Osteocyte (in vitro differentiated cells): Measurements from ENCODE around the gene KCNN3. TPM values are rescaled to one million over a fixed set of nuclear protein-coding genes. Genes with fewer than 3 reads are reported as not detected.
A peak's percentile ranks its signal among the peaks of the same experiment; 100 is the strongest.

Experiments used
- DNase-seq: peaks from one replicate; pipeline ENCODE4 v3.0.0; 2021; ENCODE audit warnings: mixed read lengths; ENCODE audit not compliant: unreplicated experiment; ENCODE audit errors: extremely low spot score
- H3K27ac Mint-ChIP-seq: one replicate; pipeline ENCODE4 v1.8.0; 2021; ENCODE audit warnings: mild to moderate bottlenecking, mixed read lengths; ENCODE audit not compliant: unreplicated experiment
- H3K27me3 Mint-ChIP-seq: one replicate; pipeline ENCODE4 v1.8.0; 2021; ENCODE audit warnings: mixed read lengths; ENCODE audit not compliant: unreplicated experiment
- H3K36me3 Mint-ChIP-seq: one replicate; pipeline ENCODE4 v1.8.0; 2021; ENCODE audit warnings: mixed read lengths; ENCODE audit not compliant: unreplicated experiment
- H3K4me1 Mint-ChIP-seq: one replicate; pipeline ENCODE4 v1.8.0; 2021; ENCODE audit warnings: mixed read lengths; ENCODE audit not compliant: unreplicated experiment
- H3K4me3 Mint-ChIP-seq: one replicate; pipeline ENCODE4 v1.8.0; 2021; ENCODE audit warnings: mild to moderate bottlenecking, moderate library complexity, mixed read lengths; ENCODE audit not compliant: unreplicated experiment
- H3K9me3 Mint-ChIP-seq: one replicate; pipeline ENCODE4 v1.8.0; 2021; ENCODE audit warnings: mixed read lengths; ENCODE audit not compliant: unreplicated experiment
- CTCF ChIP-seq: fragments of 200-600 bp; sonication (generic); IDR thresholded peaks from 2 replicates; pipeline ENCODE4 v1.5.0; 2021; ENCODE audit warnings: antibody characterized with exemption, mild to moderate bottlenecking, moderate library complexity
- total RNA-seq: library from RNA; stranded (reverse); gene quantifications from 2 replicates; pipeline ENCODE4 v1.2.1, GENCODE V29; 2021

Gene KCNN3
- total RNA-seq, 1 donor from 2014 or later: 0.16 TPM

GRCh38 chr1:154696456-154696855 is 173.6 kb downstream of the KCNN3 start:
- H3K9me3 Mint-ChIP-seq: no peaks in the 10 kb centered on the region
- no peak for DNase-seq
- no peak overlapping the region for H3K27ac Mint-ChIP-seq
- TF ChIP-seq CTCF: no peak
- no peak overlapping the region for H3K4me3 Mint-ChIP-seq
- H3K27me3 Mint-ChIP-seq: peaks cover 54% of the 10 kb centered on the region
- no peaks in the 10 kb centered on the region for H3K4me1 Mint-ChIP-seq
- no peaks in the 10 kb centered on the region for H3K36me3 Mint-ChIP-seq

- H3K4me1 Mint-ChIP-seq: no peaks in the 10 kb centered on the region
- peak; percentile 42 for TF ChIP-seq CTCF
- DNase-seq: no peak
- no peaks in the 10 kb centered on the region for H3K36me3 Mint-ChIP-seq
- no peak overlapping the region for H3K4me3 Mint-ChIP-seq
- no peaks in the 10 kb centered on the region for H3K9me3 Mint-ChIP-seq
- no peak overlapping the region for H3K27ac Mint-ChIP-seq
- peaks cover 54% of the 10 kb centered on the region for H3K27me3 Mint-ChIP-seq
Measured at GRCh38 chr1:154695985-154696384, 174.1 kb downstream of the KCNN3 start.

- peaks cover 56% of the 10 kb centered on the region for H3K27me3 Mint-ChIP-seq
Measured at GRCh38 chr1:154694995-154695394, 175.1 kb downstream of the KCNN3 start.

GRCh38 chr1:154689083-154689482 is 181.0 kb downstream of the KCNN3 start:
- TF ChIP-seq CTCF: no peak
- Mint-ChIP-seq H3K36me3 (no peaks in the 10 kb centered on the region), H3K27me3 (peaks cover 51% of the 10 kb centered on the region), H3K27ac (no peak overlapping the region), H3K4me3 (no peak overlapping the region), H3K9me3 (no peaks in the 10 kb centered on the region), H3K4me1 (no peaks in the 10 kb centered on the region)
- no peak for DNase-seq

More at GRCh38 chr1:154694995-154695394, 175.1 kb downstream of the KCNN3 start:
- H3K27ac Mint-ChIP-seq: no peak overlapping the region
- no peaks in the 10 kb centered on the region for H3K9me3 Mint-ChIP-seq
- H3K4me3 Mint-ChIP-seq: no peak overlapping the region
- TF ChIP-seq CTCF: no peak
- no peaks in the 10 kb centered on the region for H3K4me1 Mint-ChIP-seq
- DNase-seq: no peak
- no peaks in the 10 kb centered on the region for H3K36me3 Mint-ChIP-seq

- TF ChIP-seq CTCF: no peak
- Mint-ChIP-seq H3K9me3 (no peaks in the 10 kb centered on the region), H3K4me1 (no peaks in the 10 kb centered on the region), H3K27ac (no peak overlapping the region), H3K36me3 (no peaks in the 10 kb centered on the region), H3K4me3 (no peak overlapping the region), H3K27me3 (peaks cover 48% of the 10 kb centered on the region)
- DNase-seq: no peak
Measured at GRCh38 chr1:154686507-154686906, 183.6 kb downstream of the KCNN3 start.
